Activated naive CD4-positive, alpha-beta T cell treated with anti-CD3 and anti-CD28 coated beads for 36 hours (primary cell): Measurements from ENCODE around the gene NES. TPM values are rescaled to one million over a fixed set of nuclear protein-coding genes. Genes with fewer than 3 reads are reported as not detected.
A peak's percentile ranks its signal among the peaks of the same experiment; 100 is the strongest.

ENCODE experiments used
- CTCF ChIA-PET: fragments of 350-600 bp; sonication (Branson Sonifier 250); formaldehyde crosslinking; loops from one replicate; lab custom pipeline; 2021; ENCODE audit warnings: antibody characterized with exemption; lab: Charles Lee
- DNase-seq: peaks from one replicate; pipeline ENCODE4 v3.0.0-alpha.2; 2020
- H3K27ac Mint-ChIP-seq: one replicate; pipeline ENCODE4 v1.8.0; 2021; ENCODE audit warnings: mild to moderate bottlenecking, mixed read lengths
- H3K27me3 Mint-ChIP-seq: one replicate; pipeline ENCODE4 v1.8.0; 2021; ENCODE audit warnings: low read depth, mixed read lengths
- H3K36me3 Mint-ChIP-seq: one replicate; pipeline ENCODE4 v1.8.0; 2021; ENCODE audit warnings: low read depth, mixed read lengths
- H3K4me1 Mint-ChIP-seq: one replicate; pipeline ENCODE4 v1.8.0; 2021; ENCODE audit warnings: low read depth, mixed read lengths
- H3K4me3 Mint-ChIP-seq: one replicate; pipeline ENCODE4 v1.8.0; 2021; ENCODE audit warnings: mild to moderate bottlenecking, moderate library complexity, mixed read lengths
- H3K9me3 Mint-ChIP-seq: one replicate; pipeline ENCODE4 v1.8.0; 2021; ENCODE audit warnings: mixed read lengths
- intact Hi-C: fragments of 100-400 bp; cut with micrococcal nuclease; formaldehyde crosslinking; loops from one replicate; pipeline ENCODE4 v1.15.1; 2023
- total RNA-seq, 2 experiments: library from RNA; stranded (reverse); gene quantifications; one replicate each; pipeline ENCODE4 v1.2.3, GENCODE V29; 2021

Gene NES
- total RNA-seq, 2 experiments from 2014 or later, result not detected

- intact Hi-C loops, result loop anchor here (5.0 kb wide), 1 partner anchor 153 kb away; the partner anchor contains the start of gene NTRK1
- Mint-ChIP-seq H3K4me3 (no peak overlapping the region), H3K9me3 (no peaks in the 10 kb centered on the region), H3K4me1 (peaks cover 27% of the 10 kb centered on the region), H3K36me3 (no peaks in the 10 kb centered on the region), H3K27me3 (peaks cover 16% of the 10 kb centered on the region), H3K27ac (no peak overlapping the region)
- DNase-seq, result no peak
- CTCF ChIA-PET, result interaction anchor here (7.9 to 11.8 kb wide), 2 partner anchors 17 to 18 kb away, joined by 69 to 183 read pairs; partner anchors contain the start of gene METTL25B
These were observed 31.8 kb upstream of the NES start for GRCh38 chr1:156709031-156709430.

- no peak overlapping the region for H3K4me3 Mint-ChIP-seq
- DNase-seq, result no peak
- intact Hi-C loops, result loop anchor here (5.0 kb wide), 1 partner anchor 154 kb away; the partner anchor contains the start of gene NTRK1
- peaks cover 22% of the 10 kb centered on the region for H3K27me3 Mint-ChIP-seq
- CTCF ChIA-PET, result interaction anchor here (3.1 to 11.8 kb wide), 4 partner anchors 17 to 152 kb away, joined by 14 to 183 read pairs (median 36); partner anchors contain the start of gene NTRK1
- H3K9me3 Mint-ChIP-seq, result no peaks in the 10 kb centered on the region
- H3K4me1 Mint-ChIP-seq, result peaks cover 27% of the 10 kb centered on the region
- no peaks in the 10 kb centered on the region for H3K36me3 Mint-ChIP-seq
- H3K27ac Mint-ChIP-seq, result no peak overlapping the region
These were observed 31.0 kb upstream of the NES start for GRCh38 chr1:156708218-156708661.

GRCh38 chr1:156707417-156708217, 30.4 kb upstream of the NES start:
- no peak overlapping the region for H3K27ac Mint-ChIP-seq
- H3K27me3 Mint-ChIP-seq, result peaks cover 25% of the 10 kb centered on the region
- no peak for DNase-seq
- peaks cover 27% of the 10 kb centered on the region for H3K4me1 Mint-ChIP-seq
- intact Hi-C loops, result loop anchor here (5.0 kb wide), 1 partner anchor 155 kb away; the partner anchor contains the start of gene NTRK1
- no peak overlapping the region for H3K4me3 Mint-ChIP-seq
- no peaks in the 10 kb centered on the region for H3K36me3 Mint-ChIP-seq
- CTCF ChIA-PET, result interaction anchor here (0.9 to 11.8 kb wide), 12 partner anchors 13 to 153 kb away, joined by 3 to 183 read pairs (median 16); partner anchors contain the start of gene NTRK1
- no peaks in the 10 kb centered on the region for H3K9me3 Mint-ChIP-seq

- Mint-ChIP-seq H3K9me3 (no peaks in the 10 kb centered on the region), H3K36me3 (no peaks in the 10 kb centered on the region), H3K27me3 (peaks cover 25% of the 10 kb centered on the region), H3K27ac (no peak overlapping the region), H3K4me1 (peaks cover 27% of the 10 kb centered on the region), H3K4me3 (peak overlapping the region; percentile 76)
- DNase-seq, result no peak
- intact Hi-C loops, result loop anchor here (1.0 to 5.0 kb wide), 5 partner anchors 14 to 155 kb away; partner anchors contain the start of gene NTRK1
- CTCF ChIA-PET, result interaction anchor here (0.9 to 11.8 kb wide), 21 partner anchors 9 to 164 kb away, joined by 3 to 183 read pairs (median 8); partner anchors contain the start of gene NTRK1
These were observed 29.6 kb upstream of the NES start for GRCh38 chr1:156706657-156707416.

GRCh38 chr1:156705918-156706656, 28.9 kb upstream of the NES start:
- Mint-ChIP-seq H3K36me3 (no peaks in the 10 kb centered on the region), H3K27ac (peak overlapping the region; percentile 46), H3K9me3 (no peaks in the 10 kb centered on the region), H3K4me1 (peaks cover 27% of the 10 kb centered on the region), H3K4me3 (peak overlapping the region; percentile 76), H3K27me3 (peaks cover 25% of the 10 kb centered on the region)
- peak; percentile 77 for DNase-seq
- intact Hi-C loops, result loop anchor here (1.0 to 5.0 kb wide), 6 partner anchors 15 to 156 kb away; partner anchors contain the start of gene NTRK1
- CTCF ChIA-PET, result interaction anchor here (0.6 to 11.8 kb wide), 25 partner anchors 8 to 164 kb away, joined by 3 to 183 read pairs (median 7); partner anchors contain the start of genes NES and NTRK1

GRCh38 chr1:156705321-156705917, 28.2 kb upstream of the NES start, which contains the start of gene CRABP2:
TSS of gene CRABP2 (minus strand) at chr1:156705583. CDS start at chr1:156705446, 137 bp downstream.
- peak within 1 kb of the TSS; percentile 76 for H3K4me3 Mint-ChIP-seq
- intact Hi-C loops, result loop anchor here (1.0 to 5.0 kb wide), 2 partner anchors 16 to 157 kb away; partner anchors contain the start of gene NTRK1
- peak; percentile 35 for DNase-seq
- H3K36me3 Mint-ChIP-seq, result no peaks in the 10 kb centered on the region
- H3K27me3 Mint-ChIP-seq, result peaks cover 25% of the 10 kb centered on the region
- H3K27ac Mint-ChIP-seq, result peak within 1 kb of the TSS; percentile 46
- peaks cover 27% of the 10 kb centered on the region for H3K4me1 Mint-ChIP-seq
- H3K9me3 Mint-ChIP-seq, result no peaks in the 10 kb centered on the region
- CTCF ChIA-PET, result interaction anchor here (0.6 to 11.8 kb wide), 23 partner anchors 9 to 163 kb away, joined by 3 to 183 read pairs (median 8); partner anchors contain the start of genes NES and NTRK1

DNA sequence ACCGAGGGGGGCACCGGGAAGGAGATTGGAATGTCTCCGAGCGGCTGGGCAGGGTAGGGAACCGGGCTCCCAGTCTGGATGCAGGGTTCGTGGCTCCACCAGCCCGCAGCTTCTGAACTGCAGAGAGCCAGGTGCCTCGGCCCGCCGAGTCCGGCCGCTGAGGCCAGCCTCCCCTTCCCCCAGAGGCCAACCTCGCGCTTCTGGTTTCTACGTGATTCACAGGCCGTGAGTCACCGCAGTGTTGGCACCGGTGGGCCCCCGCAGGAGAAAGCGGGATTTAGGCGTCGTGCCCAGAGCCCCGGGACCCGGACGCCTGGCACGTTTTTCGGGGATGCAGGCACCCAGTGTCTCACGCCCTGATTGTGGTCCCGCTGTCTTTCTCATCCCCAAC, 27.7 kb upstream of the NES start:
- Mint-ChIP-seq H3K27ac (no peak overlapping the region), H3K9me3 (no peaks in the 10 kb centered on the region), H3K4me3 (peak overlapping the region; percentile 39), H3K4me1 (peaks cover 27% of the 10 kb centered on the region), H3K36me3 (no peaks in the 10 kb centered on the region), H3K27me3 (peaks cover 25% of the 10 kb centered on the region)
- peak; percentile 73 for DNase-seq
- CTCF ChIA-PET, result interaction anchor here (1.2 to 11.8 kb wide), 9 partner anchors 14 to 91 kb away, joined by 3 to 183 read pairs (median 17); partner anchors contain the start of gene NES
- intact Hi-C loops, result loop anchor here (1.0 to 5.0 kb wide), 2 partner anchors 16 to 157 kb away; partner anchors contain the start of gene NTRK1

DNA sequence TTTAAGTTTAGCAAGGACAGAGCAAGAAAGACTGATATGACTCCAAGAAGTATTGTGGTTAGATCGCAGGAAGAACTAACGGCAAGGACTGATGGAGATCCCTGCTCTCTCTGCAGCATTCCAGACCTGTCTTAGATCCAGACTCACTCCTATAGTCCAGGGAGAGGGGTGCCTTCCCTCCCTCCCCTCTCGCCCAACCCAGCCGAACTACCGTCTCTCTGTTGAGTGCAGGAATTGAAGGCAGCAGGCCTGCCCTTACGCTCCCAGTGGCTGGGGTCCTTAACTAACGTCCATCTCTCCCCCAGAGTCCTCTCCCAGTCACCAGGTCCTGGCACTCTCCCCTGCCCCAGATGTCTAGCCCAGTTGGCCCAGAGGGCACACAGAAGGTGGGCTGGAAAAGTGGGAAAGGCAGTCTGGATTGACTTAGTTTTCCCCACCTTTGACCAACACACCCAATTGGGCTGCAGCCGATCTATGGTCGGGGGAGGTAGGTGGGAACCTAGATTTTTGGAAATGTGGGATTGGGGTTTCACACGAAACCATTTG, 27.0 kb upstream of the NES start:
- intact Hi-C loops, result no loop called here
- Mint-ChIP-seq H3K4me1 (peaks cover 27% of the 10 kb centered on the region), H3K27ac (no peak overlapping the region), H3K4me3 (no peak overlapping the region), H3K9me3 (no peaks in the 10 kb centered on the region), H3K36me3 (no peaks in the 10 kb centered on the region), H3K27me3 (peaks cover 29% of the 10 kb centered on the region)
- DNase-seq, result no peak
- CTCF ChIA-PET, result interaction anchor here (2.4 to 11.8 kb wide), 5 partner anchors 13 to 80 kb away, joined by 7 to 183 read pairs (median 21); no protein-coding TSS in a partner anchor

- peaks cover 32% of the 10 kb centered on the region for H3K27me3 Mint-ChIP-seq
- no peak for DNase-seq
- CTCF ChIA-PET, result interaction anchor here (11.8 kb wide), 1 partner anchor 13 kb away, joined by 183 read pairs; no protein-coding TSS in a partner anchor
- no peaks in the 10 kb centered on the region for H3K36me3 Mint-ChIP-seq
- H3K9me3 Mint-ChIP-seq, result no peaks in the 10 kb centered on the region
- H3K4me1 Mint-ChIP-seq, result peaks cover 27% of the 10 kb centered on the region
- intact Hi-C loops, result no loop called here
- H3K27ac Mint-ChIP-seq, result no peak overlapping the region
- H3K4me3 Mint-ChIP-seq, result no peak overlapping the region
These were observed 26.5 kb upstream of the NES start for GRCh38 chr1:156703741-156704140.

GRCh38 chr1:156703336-156703735, 26.1 kb upstream of the NES start:
- Mint-ChIP-seq H3K4me3 (no peak overlapping the region), H3K27ac (no peak overlapping the region), H3K4me1 (peaks cover 27% of the 10 kb centered on the region), H3K9me3 (no peaks in the 10 kb centered on the region), H3K27me3 (peaks cover 33% of the 10 kb centered on the region), H3K36me3 (no peaks in the 10 kb centered on the region)
- intact Hi-C loops, result no loop called here
- CTCF ChIA-PET, result interaction anchor here (0.6 to 11.8 kb wide), 5 partner anchors 13 to 123 kb away, joined by 3 to 183 read pairs (median 8); partner anchors contain the start of gene NES
- DNase-seq, result no peak
